Astrocyte of the hippocampus (primary cell): Measurements from ENCODE around the gene BAIAP2.

Source experiments
- DNase-seq: peaks from one replicate; pipeline ENCODE4 v3.0.0; 2011; ENCODE audit warnings: low read depth, low spot score

BAIAP2 gene

GRCh38 chr17:81109957-81110356, 75.0 kb downstream of the BAIAP2 start:
- no peak for DNase-seq

- no peak for DNase-seq
These were observed 75.6 kb downstream of the BAIAP2 start for GRCh38 chr17:81110488-81111040.

- DNase-seq: no peak
These were observed 76.1 kb downstream of the BAIAP2 start for GRCh38 chr17:81111066-81111465.

GRCh38 chr17:81112450-81112849, 77.5 kb downstream of the BAIAP2 start:
- no peak for DNase-seq

- no peak for DNase-seq
These were observed 78.3 kb downstream of the BAIAP2 start for GRCh38 chr17:81113158-81113724.

- DNase-seq: no peak
These were observed 79.6 kb downstream of the BAIAP2 start for GRCh38 chr17:81114351-81115093.

GRCh38 chr17:81115219-81115618, 80.3 kb downstream of the BAIAP2 start:
- DNase-seq: no peak

GRCh38 chr17:81115749-81116464, 81.0 kb downstream of the BAIAP2 start:
- DNase-seq: no peak

GRCh38 chr17:81116704-81117103, 81.8 kb downstream of the BAIAP2 start:
- no peak for DNase-seq

GRCh38 chr17:81117672-81118198, 82.8 kb downstream of the BAIAP2 start:
- no peak for DNase-seq

- DNase-seq: no peak
These were observed 83.6 kb downstream of the BAIAP2 start for GRCh38 chr17:81118308-81119221.

GRCh38 chr17:81119223-81120148, 84.5 kb downstream of the BAIAP2 start:
- DNase-seq: peak; percentile 96

- no peak for DNase-seq
These were observed 85.2 kb downstream of the BAIAP2 start for GRCh38 chr17:81120149-81120484.

- no peak for DNase-seq
These were observed 86.0 kb downstream of the BAIAP2 start for GRCh38 chr17:81120695-81121621.

- DNase-seq: no peak
These were observed 87.1 kb downstream of the BAIAP2 start for GRCh38 chr17:81121841-81122733.

GRCh38 chr17:81123052-81124048, 88.4 kb downstream of the BAIAP2 start:
- no peak for DNase-seq

- no peak for DNase-seq
These were observed 89.4 kb downstream of the BAIAP2 start for GRCh38 chr17:81124377-81124776.
